GM18507 (cell line): Measurements from ENCODE around the gene SLX4IP.

ENCODE experiments used
- DNase-seq: peaks from one replicate; pipeline ENCODE4 v3.0.0; 2011; ENCODE audit warnings: low read depth; ENCODE audit not compliant: insufficient read length; ENCODE audit errors: extremely low spot score
- FAIRE-seq: peaks from 2 replicates; lab custom pipeline; 2011; peaks lifted over from hg19 to GRCh38; lab: Jason Lieb, UNC

Gene SLX4IP

DNA sequence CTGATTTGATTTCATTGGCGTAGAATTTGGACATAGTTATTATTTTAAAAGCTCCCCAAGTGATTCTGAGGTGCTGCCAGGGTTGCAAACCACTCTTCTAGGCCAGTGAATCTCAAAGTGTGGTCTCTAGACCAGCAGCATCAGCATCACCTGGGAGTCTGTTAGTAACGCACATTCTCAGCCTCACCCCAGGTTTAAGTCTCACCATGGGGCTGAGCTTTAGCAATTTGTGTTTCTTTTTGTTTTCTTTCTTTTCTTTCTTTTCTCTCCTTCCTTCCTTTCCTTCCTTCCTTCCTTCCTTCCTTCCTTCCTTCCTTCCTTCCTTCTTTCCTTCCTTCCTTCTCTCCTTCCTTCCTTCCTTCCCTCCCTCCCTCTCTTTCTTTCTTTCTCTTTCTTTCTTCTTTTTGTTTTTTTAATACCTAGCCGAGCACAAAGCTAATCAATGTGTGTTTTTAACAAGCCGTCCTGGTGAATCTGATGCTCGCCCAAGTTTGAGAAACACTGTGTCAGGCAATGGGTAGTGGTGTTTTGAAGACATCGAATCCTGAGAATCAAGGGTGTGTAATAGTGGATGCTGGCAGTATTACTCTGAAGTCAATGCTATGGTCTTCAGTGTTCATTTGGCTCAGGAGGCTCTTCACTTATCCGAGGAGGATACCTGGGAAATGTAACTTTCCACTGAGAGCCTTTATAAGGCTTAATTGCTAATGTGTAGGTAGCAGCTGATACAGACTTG, 104.9 kb downstream of the SLX4IP start:
- FAIRE-seq (no peak), DNase-seq (no peak)

DNA sequence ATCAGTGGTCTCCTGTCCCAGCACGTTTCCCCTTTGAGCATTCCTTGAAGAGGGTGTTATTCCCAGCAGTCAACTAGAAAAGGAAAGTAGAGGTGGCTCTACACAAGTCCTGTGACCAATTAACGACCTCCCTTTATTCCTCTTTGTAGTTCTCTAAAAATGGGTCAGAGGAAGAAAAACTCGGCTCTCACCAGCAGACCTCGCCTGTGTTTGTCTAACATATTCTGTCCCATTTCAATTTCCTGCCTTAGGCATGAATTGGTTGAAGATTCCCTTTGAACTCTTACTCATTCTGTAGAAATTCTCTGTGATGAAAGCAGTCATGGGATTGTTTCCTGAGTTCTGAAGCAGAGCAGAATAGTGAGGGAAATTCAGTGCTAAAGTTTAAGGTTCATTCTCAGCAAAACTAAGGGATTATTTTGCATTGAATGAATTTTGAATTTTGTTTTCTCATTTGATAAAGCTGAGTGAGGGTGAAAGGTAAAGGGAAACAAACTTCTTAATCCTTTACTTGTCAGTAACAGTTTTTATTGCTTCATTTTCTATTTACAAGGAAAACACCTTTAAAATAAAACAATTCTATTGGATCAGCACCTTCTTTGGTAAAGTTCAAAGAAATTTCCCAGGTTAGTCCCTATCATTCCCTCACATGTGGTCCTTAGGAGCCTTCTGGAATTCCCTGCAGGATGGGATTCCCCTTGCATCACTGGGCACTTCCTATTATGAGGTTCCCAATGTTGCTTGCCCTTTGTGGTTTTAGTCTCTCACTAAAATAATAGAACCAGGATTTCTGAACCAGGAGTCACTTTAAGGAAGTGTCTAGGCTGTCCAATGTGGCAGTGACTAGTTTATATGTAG, 105.8 kb downstream of the SLX4IP start:
- FAIRE-seq (no peak), DNase-seq (no peak)

DNA sequence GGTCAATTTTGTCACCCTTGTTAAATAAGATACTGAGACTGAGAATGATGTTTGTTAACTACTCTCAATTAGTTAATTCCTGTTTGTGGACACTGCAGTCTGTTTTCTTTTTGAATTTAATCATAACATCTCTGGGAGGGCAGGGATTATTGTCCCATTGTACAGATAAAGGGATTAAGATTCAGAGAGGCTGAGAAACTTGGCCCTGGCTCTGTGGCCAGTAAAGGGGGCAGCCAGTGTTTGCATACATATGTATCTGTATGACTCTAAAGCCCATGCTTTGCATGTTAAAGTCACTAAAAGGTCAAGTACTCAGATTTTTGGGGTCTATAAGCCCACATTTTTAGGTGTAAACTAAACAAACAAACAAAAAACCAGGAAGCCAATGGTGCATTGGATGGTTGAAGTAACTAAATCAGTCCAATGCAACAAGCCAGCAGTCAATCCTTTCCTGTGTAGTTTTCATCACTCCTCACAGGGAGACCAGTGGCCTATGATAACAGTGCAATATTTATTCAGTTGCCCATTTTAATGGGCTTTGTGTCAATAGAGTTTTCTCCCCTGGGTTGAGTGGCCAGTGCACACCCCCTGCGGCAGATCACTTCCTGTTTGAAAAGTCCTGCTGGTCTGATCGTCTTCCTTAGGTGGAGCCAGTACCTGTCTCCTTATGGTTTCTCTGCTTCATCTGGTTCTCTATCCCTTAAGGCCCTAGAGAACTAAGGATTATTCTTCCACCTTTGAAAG, 106.7 kb downstream of the SLX4IP start:
- FAIRE-seq (no peak), DNase-seq (no peak)

DNA sequence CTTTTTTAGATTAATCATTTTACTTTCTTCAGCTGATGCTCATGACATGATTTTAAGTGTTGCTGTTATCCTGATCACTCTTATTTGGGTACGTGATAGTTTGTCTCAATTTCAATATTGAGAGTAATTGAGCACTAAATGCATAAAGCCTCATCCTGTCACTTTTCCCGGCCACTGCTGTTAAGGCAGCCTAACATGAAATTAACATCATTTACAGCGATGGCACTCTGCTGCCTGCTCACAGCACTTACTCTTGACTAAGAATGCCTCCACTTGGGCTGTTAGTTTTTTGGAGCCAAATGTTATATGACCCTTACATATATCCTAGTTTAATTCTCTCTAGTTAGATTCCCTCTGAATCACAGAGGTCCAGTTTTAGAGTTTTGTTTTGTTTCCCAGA, 107.3 kb downstream of the SLX4IP start:
- FAIRE-seq (no peak), DNase-seq (no peak)

DNA sequence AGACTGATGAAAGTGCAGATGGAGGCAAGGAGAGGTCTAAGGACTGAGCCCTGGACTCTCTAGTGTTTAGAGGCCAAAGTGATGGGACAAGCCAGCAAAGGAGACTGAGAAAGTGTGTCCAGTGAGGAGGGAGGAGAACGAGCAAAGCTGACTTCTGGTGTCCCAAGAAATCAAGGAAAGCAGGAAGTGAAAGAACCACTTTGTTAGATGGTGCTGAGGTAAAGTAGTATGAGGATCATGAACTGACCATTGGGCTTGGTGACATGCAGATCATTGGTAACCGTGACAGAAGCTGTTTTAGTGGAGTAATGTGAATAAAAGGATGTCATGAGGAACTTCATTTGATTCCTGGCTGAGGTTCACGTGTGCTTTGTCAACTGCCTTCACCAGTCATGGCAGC, 108.4 kb downstream of the SLX4IP start:
- no peak for DNase-seq
- no peak for FAIRE-seq

DNA sequence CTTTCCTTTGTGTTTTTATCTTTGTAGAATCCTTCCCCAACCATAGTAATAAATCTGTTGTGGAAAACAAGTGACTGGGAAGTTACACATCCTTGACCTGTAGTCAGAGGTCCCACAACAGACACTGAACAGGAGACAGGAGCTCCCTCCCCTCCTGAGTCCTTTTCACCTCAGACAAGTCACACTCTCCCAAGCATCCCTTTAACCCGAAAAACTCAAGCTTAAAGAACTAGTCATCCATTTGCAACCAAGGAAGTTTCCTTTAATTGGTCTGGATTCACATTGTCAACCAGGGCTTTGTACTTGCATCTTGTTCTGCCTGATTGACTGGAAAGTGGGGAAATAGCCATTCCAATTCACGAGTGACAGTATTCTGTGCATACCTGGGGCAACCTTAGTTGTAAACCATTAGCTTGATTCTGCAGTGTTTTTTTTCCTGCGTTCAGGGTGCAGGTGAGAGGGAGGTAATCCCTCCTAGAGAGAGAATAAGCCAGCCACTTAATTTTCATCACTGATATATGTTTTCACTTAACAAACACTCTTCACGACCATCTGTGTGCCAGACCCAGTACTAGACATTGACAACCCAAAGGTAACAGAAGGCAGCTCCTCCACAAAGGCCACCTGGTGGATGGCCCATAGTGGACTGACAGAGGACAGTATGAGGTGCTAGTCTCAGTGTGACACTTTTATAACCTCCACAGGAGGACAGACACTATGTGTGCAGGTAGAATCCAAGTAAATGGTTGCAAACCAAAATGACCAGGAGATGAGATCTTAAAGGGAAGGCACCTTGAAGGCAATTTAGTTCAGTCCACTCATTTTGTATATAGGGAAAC, 112.4 kb downstream of the SLX4IP start:
- FAIRE-seq: no peak

DNA sequence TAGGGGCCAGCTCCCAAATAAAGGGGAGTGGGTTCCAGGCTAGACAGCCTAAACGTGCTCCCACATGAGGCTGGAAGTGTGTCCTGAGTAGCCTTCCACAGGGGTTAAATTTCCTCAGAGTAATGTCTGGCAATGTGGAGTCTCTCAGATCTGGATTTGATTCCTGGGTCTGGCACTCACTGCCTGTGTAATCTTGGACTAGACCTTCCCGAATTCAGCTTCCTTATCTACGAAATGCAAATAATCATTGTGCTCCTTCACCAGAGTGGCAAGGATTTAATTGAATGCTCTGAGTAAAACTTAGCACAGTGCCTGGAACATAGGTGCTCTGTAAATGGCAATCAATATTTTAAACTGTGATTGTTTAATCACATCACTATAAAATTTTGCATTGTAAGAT, 114.4 kb downstream of the SLX4IP start:
- FAIRE-seq: no peak
- no peak for DNase-seq

More for the DNA sequence above, 112.4 kb downstream of the SLX4IP start:
- no peak for DNase-seq

DNA sequence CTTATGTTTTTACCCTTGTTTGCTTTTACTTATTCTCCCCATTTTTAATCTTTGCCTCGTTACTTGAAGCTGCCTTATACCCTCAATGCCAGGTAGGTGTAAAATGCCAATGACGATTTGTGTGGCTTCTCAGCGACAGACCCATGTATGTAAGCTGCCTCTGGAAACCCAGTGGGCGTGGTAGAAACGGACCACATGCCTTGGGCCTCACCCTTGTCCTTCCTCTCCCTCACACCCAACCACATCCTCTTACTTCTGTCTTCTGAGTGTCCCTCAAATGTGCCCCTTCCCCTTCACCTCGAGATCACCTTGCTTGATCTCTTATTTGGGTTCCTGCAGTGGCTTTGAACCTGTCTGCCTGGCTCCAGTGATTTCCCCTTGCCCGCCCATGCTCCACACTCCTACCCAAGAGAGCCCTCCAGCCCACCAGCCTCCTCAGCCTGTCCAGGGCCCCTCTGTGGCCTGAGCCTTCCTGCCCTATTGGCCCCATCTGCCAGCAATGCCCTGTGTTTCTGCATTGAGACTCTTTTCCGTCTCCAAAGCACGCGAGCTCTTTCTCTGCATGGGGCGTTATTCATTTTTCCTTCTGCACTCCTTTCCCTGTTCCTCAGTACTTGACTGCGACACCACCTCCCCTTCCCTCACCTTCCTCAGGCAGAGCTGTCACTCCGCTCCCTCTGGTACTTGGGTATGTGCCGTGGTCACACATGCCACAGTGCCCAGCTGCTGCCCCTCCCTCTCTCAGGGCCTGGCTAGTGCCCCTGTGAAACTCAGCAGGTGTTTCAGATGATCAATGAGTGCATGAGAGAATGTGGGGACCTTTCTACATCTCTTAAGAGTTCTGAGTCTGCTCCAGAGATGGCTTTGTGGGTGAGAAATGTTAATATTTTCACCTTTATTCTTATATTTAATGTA, 115.4 kb downstream of the SLX4IP start:
- FAIRE-seq: no peak
- no peak for DNase-seq

DNA sequence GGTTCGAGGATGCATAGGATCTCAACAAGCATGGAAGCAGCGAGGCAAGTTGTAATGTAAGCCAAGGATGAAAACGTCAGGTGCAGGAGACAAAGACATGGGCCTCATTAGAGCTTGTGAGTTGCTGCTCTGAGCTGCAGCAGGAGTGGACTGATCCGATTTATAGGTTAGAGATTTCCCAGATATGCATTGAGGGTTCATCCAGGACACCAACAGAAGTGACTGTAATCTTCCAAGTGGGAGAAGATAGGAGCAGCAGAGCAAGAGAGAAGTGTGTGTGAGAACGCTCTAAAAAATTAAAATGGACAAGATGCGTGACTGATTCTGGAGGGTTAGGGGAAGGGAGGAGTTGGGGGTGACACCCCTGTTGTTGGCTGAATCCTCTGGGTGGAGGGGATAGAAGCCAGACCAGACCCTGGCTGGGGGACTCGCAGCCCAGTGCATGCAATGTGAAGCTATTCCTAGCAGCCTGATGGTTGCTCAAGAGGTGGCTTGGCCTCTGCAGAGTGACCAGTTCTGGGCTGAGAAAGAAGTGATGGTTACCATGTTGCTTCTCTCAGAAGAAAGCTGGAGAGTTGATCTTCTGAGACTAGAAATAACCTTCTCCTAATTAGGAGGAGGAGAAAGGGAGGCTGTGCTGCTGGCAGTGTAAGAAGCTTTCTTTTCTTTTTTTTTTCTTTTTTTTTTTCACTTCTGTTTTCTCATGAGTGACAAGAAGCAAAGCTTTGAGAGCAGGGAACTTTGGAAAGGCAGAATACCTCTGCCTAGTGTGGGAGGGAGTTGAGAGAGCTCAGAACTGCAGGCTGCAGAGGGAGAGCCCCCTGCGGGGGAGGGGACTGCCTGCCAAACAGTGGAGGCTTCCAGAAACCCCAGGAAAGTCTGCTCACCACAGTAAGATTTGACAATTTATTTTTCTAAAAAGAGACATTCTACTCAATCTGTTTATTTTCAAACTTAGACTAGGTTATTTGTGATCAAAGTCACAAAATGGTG, 116.9 kb downstream of the SLX4IP start:
- FAIRE-seq (no peak), DNase-seq (no peak)

DNA sequence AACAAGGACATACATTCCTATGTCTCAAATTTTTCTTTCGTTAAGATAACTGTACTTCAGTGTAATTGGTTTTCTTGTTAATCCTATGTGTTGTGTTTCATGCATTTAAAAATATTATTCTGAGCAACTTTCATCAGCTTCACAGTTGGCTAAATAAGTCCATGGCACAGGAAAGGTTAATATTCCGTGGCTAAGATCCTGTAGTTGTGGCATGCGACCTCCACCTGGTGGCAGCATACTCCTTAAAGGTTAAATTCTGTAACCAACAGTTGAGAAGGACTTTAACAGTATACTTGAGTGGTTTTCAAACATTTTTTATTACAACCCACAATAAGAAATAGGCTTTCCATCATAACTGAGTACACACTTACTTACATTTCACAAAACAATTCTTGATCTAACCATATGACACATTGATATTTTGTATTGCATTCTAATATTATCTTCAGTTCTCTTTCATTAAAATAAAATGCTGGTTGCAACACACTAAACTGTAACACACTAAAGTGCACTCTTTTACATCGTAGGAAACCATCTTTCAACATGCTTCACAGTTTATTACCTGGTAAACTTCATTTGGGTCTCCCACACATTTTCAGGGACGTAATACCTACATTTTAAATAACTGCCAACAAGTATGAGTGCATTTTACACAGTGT, 118.3 kb downstream of the SLX4IP start:
- FAIRE-seq: peak; percentile 86
- no peak for DNase-seq

DNA sequence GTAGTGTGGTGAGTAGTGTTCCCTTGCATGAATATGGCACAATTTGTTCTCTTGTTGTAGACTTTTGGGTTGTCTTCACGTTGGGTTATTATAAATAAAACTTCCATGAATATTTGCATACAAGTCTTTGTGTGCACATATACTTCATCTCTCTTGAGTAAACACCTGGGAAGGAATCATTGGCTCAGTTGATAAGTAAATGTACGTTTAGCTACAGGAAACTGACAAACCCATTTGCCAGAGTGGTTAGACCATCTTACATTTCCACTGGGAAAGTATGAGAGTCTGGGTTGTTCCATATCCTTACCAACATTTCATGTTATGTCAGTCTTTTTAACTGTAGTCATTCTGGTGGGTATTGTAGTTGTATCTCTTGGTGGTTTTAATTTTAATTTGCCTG, 119.2 kb downstream of the SLX4IP start:
- no peak for DNase-seq

DNA sequence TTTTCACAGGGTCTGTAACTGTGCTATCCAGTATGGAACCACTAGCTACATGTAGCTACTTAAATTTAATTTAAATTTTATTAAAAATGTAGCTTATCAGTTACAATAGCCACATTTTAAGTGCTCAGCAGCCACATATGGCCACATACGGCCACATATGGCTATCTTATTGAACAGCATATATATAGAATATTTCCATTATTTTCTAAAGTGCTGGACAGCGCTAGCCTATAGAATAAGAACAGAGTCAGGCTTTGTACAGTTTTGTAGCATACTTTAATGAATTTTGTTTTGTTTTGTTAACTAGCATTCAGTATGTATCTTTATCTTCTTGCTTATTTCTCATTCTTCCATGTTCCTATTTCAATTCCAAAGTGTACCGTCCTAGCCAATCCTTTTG, 120.3 kb downstream of the SLX4IP start:
- DNase-seq: no peak
- no peak for FAIRE-seq

More for the DNA sequence above, 119.2 kb downstream of the SLX4IP start:
- FAIRE-seq: no peak

DNA sequence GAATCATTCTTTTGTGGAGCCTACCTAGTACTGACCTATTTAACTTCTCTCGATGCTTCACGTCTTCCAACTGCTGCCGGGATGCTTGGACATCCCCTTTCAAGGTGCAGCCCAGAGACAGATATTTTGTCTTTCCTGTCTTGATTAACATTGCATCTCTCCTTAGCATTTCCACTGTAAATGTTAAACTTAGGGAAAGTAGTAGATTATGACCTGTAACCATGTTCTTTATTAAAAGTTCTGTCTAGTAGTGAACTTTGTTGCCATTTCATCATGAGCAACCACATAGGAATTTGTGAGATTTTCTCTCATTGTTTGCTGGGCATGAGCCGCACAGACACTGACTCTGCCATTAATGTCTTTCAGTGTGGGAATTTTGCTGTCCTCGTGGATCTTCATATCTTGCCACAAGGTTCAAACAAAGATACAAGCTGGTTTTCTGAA, 120.8 kb downstream of the SLX4IP start:
- no peak for FAIRE-seq
- no peak for DNase-seq

DNA sequence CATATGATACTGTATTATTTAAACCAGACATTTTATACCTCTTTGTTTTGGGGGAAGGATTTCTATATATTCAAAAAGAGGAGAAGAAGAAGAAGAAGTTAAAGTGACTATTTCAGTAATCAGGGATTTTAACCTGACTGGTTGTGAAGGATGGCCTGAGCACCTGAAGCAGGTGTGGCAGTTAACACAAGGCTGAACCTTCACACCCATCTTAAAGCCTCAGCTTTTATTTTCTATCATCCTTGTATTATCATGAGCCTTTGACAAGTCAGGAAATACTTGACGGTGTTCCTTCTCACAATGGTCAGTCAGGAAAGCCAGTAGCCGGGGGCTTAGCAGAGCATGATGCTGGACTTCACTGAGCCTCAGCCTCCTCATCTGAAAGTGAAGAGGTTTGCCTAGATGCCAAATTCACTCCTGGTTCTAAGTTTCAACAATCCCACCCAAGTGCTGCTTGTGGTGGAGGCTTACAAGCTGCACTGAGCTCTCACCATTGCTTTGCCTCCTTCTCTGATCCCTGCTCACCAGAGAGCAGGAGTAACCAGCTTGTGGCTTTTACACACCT, 121.5 kb downstream of the SLX4IP start:
- no peak for FAIRE-seq

DNA sequence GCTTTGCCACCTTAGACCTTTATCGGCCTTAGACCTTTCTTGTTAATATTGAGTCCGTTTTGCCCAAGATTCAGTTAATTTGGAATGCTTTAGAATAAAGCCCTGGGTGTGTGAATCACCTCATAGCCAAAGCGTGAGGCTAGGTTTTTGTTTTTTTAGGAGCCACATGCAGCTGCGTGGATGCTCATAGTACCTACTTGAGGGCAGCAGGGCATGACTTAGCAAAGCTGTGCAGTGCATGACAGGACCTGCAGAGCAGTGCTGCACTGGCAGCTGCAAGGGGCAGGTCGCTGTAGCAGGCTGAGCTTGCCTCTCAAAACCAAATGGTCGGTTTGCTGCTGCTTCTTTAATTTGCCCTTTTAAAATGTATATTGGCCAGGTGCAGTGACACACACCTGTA, 122.6 kb downstream of the SLX4IP start:
- FAIRE-seq: no peak
- no peak for DNase-seq

More for the DNA sequence above, 121.5 kb downstream of the SLX4IP start:
- DNase-seq: no peak

DNA sequence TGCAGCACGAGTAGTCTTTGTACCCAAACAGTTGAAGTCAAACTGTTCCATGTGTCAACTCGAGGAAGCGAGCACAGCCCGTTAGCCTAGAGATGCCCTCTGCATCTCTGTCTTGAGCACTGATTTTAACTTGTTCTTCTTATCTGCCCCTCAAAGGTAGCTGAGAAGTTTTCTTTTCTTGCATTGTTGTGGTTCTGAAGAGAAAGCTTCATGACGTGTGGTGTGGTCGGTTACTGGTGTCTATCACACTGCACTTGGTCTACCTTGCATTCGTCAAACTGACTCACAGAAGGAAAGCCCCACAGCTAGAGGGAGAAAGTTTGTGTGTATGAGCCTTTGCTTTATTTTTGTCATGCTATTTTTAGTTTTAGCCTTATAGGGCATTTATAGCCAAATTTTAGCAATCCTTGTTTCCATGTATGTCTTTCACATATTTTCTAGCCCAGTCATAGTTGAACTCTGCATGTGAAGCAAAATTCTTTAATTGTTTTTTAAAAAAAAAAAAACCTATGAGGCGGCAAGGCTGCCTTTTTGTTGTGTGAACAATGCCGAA, 123.6 kb downstream of the SLX4IP start:
- FAIRE-seq: peak; percentile 64

More for the DNA sequence above, 123.6 kb downstream of the SLX4IP start:
- no peak for DNase-seq
